Fibroblast of lung (primary cell): ENCODE data around the gene PRELID1. TPM values are rescaled to one million over a fixed set of nuclear protein-coding genes. Genes with fewer than 3 reads are reported as not detected.

Source experiments
- DNase-seq, 2 donors: peaks; one replicate each; pipeline versions ENCODE4 v3.0.0 to v3.0.0-alpha.2; 2010; ENCODE audit warnings: low read depth in 2 of 2
- H2AFZ ChIP-seq: 2 replicates; pipeline ENCODE4 v1.5.1; 2012; ENCODE audit warnings: low read length, control low read depth, inconsistent platforms
- H3K27ac ChIP-seq: 2 replicates; pipeline ENCODE4 v1.5.1; 2011; ENCODE audit warnings: low read length, control low read depth; ENCODE audit not compliant: insufficient read depth
- H3K27me3 ChIP-seq: 2 replicates; pipeline ENCODE4 v1.5.1; 2011; ENCODE audit warnings: mild to moderate bottlenecking, low read length; ENCODE audit not compliant: control insufficient read depth, insufficient read depth
- H3K36me3 ChIP-seq: 2 replicates; pipeline ENCODE4 v1.5.1; 2011; ENCODE audit warnings: low read length; ENCODE audit not compliant: control insufficient read depth, insufficient read depth
- H3K4me1 ChIP-seq: 2 replicates; pipeline ENCODE4 v1.5.1; 2011; ENCODE audit warnings: low read length; ENCODE audit not compliant: control insufficient read depth, insufficient read depth; ENCODE audit errors: extremely low read depth
- H3K4me2 ChIP-seq: 2 replicates; pipeline ENCODE4 v1.5.1; 2011; ENCODE audit warnings: low read length, control low read depth; ENCODE audit not compliant: insufficient read depth; ENCODE audit errors: extremely low read depth
- H3K4me3 ChIP-seq, 4 experiments: fragments of 200-600 bp in 1 of 4; sonication (generic) in 1 of 4; replicated peaks in 1 of 4; 2 replicates each; pipeline ENCODE4 v1.5.1; 2011 to 2016; ENCODE audit warnings: low read length in 4 of 4, low read depth in 3 of 4, mild to moderate bottlenecking in 3 of 4, control low read depth in 2 of 4, inconsistent platforms in 1 of 4, mixed read lengths in 1 of 4; ENCODE audit not compliant: insufficient read depth in 1 of 4; ENCODE audit errors: control extremely low read depth in 1 of 4
- H3K79me2 ChIP-seq: 2 replicates; pipeline ENCODE4 v1.5.1; 2012; ENCODE audit warnings: mild to moderate bottlenecking, low read length, inconsistent platforms; ENCODE audit not compliant: control insufficient read depth, insufficient read depth
- H3K9ac ChIP-seq: 2 replicates; pipeline ENCODE4 v1.5.1; 2011; ENCODE audit warnings: mild to moderate bottlenecking, low read length, control low read depth; ENCODE audit not compliant: insufficient read depth
- H3K9me3 ChIP-seq: 2 replicates; pipeline ENCODE4 v1.5.1; 2012; ENCODE audit warnings: low read depth, low read length; ENCODE audit not compliant: control insufficient read depth, insufficient read depth
- H4K20me1 ChIP-seq: 2 replicates; pipeline ENCODE4 v1.5.1; 2011; ENCODE audit warnings: low read length; ENCODE audit not compliant: control insufficient read depth, insufficient read depth; ENCODE audit errors: extremely low read depth
- EZH2 ChIP-seq: IDR thresholded peaks from 2 replicates; pipeline ENCODE4 v1.5.1; 2012; ENCODE audit warnings: low read length, control low read depth, mild to moderate bottlenecking; ENCODE audit errors: missing control alignments
- polyA plus RNA-seq, 2 donors: library from polyadenylated mRNA; depleted of rRNA in 1 of 2; stranded (reverse) in 1 of 2; unstranded in 1 of 2; fragments of >200 nt; gene quantifications; 2 replicates each; pipeline ENCODE4 v1.2.1, GENCODE V29; 2011 to 2012; ENCODE audit warnings: missing spikeins in 1 of 2
- total RNA-seq: library from RNA; depleted of rRNA; stranded (reverse); fragments of >200 nt; gene quantifications from 2 replicates; pipeline ENCODE4 v1.2.1, GENCODE V29; 2014
- TF ChIP-seq, protein P1 (sequence below), 2 donors: IDR thresholded peaks in 1 of 2; conservative IDR thresholded peaks in 1 of 2; 1 replicate in 1 of 2; 2 replicates in 1 of 2; pipeline ENCODE4 v1.5.1; 2011 to 2012; ENCODE audit warnings: low read length in 2 of 2, control low read depth in 1 of 2, inconsistent platforms in 1 of 2, low read depth in 1 of 2, mild to moderate bottlenecking in 1 of 2

Gene PRELID1
- total and polyA plus RNA-seq, 2 donors (not counting 1 experiment from before 2014, with no cell fraction given): 64.2 to 145 TPM

DNA sequence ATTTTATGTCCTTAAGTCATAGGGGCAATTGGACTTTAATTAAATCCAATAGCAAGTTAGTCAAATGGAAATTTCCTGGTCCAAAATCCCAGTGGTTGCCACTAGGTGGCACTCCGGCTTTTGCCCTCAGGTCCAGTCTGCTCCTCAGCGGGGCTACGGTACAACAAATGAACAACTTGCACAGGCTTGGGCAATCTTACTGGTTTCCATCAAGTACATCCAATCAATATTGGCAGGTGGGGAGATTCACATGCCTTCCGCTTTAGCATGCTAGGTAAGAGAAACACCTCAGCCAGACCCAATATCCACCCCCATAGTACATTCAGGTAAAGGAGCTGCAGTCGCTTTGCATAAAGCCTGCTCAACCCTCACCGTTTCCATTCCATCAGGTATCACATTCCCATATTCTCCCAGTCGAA is 14.4 kb downstream of the PRELID1 start:
- H3K36me3 ChIP-seq: no peaks in the 10 kb centered on the region
- H3K27me3 ChIP-seq: no peaks in the 10 kb centered on the region
- H3K9me3 ChIP-seq: no peaks in the 10 kb centered on the region
- no peak overlapping the region for H3K9ac ChIP-seq
- no peaks in the 10 kb centered on the region for H4K20me1 ChIP-seq
- TF ChIP-seq EZH2: no peak
- TF ChIP-seq, protein P1, sequence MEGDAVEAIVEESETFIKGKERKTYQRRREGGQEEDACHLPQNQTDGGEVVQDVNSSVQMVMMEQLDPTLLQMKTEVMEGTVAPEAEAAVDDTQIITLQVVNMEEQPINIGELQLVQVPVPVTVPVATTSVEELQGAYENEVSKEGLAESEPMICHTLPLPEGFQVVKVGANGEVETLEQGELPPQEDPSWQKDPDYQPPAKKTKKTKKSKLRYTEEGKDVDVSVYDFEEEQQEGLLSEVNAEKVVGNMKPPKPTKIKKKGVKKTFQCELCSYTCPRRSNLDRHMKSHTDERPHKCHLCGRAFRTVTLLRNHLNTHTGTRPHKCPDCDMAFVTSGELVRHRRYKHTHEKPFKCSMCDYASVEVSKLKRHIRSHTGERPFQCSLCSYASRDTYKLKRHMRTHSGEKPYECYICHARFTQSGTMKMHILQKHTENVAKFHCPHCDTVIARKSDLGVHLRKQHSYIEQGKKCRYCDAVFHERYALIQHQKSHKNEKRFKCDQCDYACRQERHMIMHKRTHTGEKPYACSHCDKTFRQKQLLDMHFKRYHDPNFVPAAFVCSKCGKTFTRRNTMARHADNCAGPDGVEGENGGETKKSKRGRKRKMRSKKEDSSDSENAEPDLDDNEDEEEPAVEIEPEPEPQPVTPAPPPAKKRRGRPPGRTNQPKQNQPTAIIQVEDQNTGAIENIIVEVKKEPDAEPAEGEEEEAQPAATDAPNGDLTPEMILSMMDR (conservative IDR thresholded peaks at IDR 0.05 in 1 of 2, IDR thresholded peaks at IDR 0.05 in 1 of 2; ENCODE audit: low read depth in 1 of 2, low read length in 2 of 2): peak; percentile 90 to 94
- no peak overlapping the region for H2AFZ ChIP-seq
- peak; percentile 68 to 85 for DNase-seq
- H3K4me3 ChIP-seq: no peak overlapping the region
- no peak overlapping the region for H3K27ac ChIP-seq
- no peaks in the 10 kb centered on the region for H3K79me2 ChIP-seq
- H3K4me1 ChIP-seq: peaks cover 1% of the 10 kb centered on the region
- H3K4me2 ChIP-seq: no peak overlapping the region

DNA sequence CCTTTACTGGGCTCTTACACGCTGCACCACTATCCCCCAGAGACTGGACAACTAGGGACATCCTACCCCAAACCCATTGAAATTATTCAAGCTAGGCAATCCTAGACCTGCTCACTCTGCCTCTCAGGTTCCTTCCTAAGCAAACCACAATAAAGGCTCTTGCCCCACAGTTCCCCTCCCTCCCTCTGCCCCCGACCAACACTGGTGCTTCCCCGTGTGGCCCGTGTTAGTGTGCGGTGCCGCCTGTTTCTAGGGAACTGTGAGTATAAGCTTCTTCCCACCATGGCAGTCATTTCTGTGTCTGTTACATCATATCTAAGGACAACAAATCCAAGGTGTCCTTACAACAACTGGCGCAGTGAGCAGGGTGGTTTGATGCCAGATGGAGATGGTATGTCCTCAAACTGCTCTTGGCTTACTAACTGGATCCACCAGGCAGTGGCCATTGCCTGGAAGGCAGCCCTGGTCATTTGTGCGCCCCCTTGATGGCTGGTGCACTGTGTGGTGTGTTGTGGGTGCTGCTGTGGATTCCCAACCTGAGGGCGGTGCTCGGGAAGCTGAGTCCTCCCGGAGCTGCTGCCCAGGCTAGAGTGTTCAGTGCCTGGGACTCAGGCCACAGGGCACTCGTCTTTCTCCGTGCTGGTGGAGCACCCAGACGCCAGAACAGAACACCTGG is 16.5 kb downstream of the PRELID1 start:
- no peak for DNase-seq
- H3K4me1 ChIP-seq: no peaks in the 10 kb centered on the region
- no peaks in the 10 kb centered on the region for H3K9me3 ChIP-seq
- no peaks in the 10 kb centered on the region for H3K27me3 ChIP-seq
- TF ChIP-seq, protein P1 (conservative IDR thresholded peaks at IDR 0.05 in 1 of 2, IDR thresholded peaks at IDR 0.05 in 1 of 2; ENCODE audit: low read depth in 1 of 2, low read length in 2 of 2): no peak
- no peak for TF ChIP-seq EZH2
- no peak overlapping the region for H2AFZ ChIP-seq
- no peak overlapping the region for H3K27ac ChIP-seq
- H4K20me1 ChIP-seq: no peaks in the 10 kb centered on the region
- no peaks in the 10 kb centered on the region for H3K36me3 ChIP-seq
- H3K4me2 ChIP-seq: no peak overlapping the region
- no peak overlapping the region for H3K9ac ChIP-seq
- H3K4me3 ChIP-seq: no peak overlapping the region
- no peaks in the 10 kb centered on the region for H3K79me2 ChIP-seq

DNA sequence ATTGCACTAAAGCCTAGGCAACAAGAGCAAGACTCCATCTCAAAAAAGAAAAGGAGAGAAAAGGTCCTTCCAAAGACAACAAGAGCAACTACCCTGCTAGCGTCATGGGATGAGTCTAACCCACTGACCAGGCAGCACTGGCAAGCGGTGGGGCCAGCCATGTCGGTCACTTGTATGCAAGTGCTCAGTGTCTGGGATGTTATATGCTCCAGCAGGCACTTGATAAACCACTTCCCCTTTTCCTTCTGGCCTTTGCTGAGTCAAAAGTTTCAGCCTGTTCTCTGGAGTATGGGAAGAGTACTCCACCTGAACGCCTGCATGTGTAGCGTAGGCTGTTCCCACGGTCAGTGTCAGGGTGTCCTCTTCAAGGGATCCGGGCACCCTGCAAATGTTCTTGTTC is 17.3 kb downstream of the PRELID1 start:
- no peaks in the 10 kb centered on the region for H3K36me3 ChIP-seq
- H3K27me3 ChIP-seq: no peaks in the 10 kb centered on the region
- no peaks in the 10 kb centered on the region for H3K79me2 ChIP-seq
- H4K20me1 ChIP-seq: no peaks in the 10 kb centered on the region
- no peak overlapping the region for H2AFZ ChIP-seq
- DNase-seq: no peak
- no peak for TF ChIP-seq EZH2
- TF ChIP-seq, protein P1 (conservative IDR thresholded peaks at IDR 0.05 in 1 of 2, IDR thresholded peaks at IDR 0.05 in 1 of 2; ENCODE audit: low read depth in 1 of 2, low read length in 2 of 2): no peak
- H3K4me2 ChIP-seq: no peak overlapping the region
- no peaks in the 10 kb centered on the region for H3K9me3 ChIP-seq
- peaks cover 3% of the 10 kb centered on the region for H3K4me1 ChIP-seq
- no peak overlapping the region for H3K9ac ChIP-seq
- H3K27ac ChIP-seq: no peak overlapping the region
- H3K4me3 ChIP-seq: no peak overlapping the region
